GM18505 (cell line): ENCODE measurements around the gene RELN.

Experiments
- ATAC-seq: cut with Tn5 transposase; IDR thresholded peaks from one replicate; pipeline ENCODE4 v1.9.1; 2021; ENCODE audit not compliant: unreplicated experiment
- POLR2A ChIP-seq: IDR thresholded peaks from 4 replicates; pipeline ENCODE4 v1.6.1; 2011; ENCODE audit warnings: borderline replicate concordance; ENCODE audit not compliant: insufficient read depth, insufficient read length; ENCODE audit errors: extremely low read depth

Gene RELN

DNA sequence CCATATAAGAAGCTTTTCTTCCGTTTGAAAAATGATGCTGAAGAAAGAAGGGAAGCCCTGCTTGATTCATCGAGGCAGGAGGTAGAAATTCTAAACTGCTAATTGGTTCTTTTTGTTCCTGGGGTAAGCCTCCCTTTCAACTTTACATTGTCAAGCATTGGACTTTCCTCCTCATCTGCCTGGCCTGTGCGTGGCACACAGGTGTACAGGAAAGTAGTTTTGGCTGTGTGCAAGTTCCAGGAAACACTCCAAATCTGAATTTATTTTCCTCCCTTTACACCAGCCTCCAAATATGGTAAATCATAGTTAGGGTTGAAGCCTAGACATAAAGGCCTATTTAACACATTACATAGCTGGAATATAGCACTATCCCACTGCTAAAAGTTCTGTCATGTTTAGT lies 18.2 kb upstream of the RELN start:
- no peak for ATAC-seq
- no peak for TF ChIP-seq POLR2A

DNA sequence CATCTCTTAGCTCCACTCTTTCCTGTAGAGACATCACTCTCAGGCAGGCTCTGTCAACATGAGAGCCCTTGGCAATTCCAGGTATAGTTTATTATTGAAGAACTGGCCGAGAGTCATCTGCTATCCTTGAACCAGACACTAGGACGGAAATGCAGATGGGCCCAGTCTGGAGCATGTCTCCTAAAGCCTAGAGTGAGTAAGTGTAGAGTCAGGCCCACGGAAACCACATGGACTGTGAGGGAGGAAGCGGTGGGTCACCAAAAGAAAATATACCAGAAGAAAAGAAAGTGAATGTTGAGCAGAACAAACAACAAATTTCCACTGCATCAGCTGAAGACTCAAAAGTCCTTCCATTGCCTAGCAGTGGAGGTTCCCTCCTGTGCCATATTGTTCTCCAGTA lies 15.7 kb upstream of the RELN start:
- no peak for TF ChIP-seq POLR2A
- no peak for ATAC-seq

DNA sequence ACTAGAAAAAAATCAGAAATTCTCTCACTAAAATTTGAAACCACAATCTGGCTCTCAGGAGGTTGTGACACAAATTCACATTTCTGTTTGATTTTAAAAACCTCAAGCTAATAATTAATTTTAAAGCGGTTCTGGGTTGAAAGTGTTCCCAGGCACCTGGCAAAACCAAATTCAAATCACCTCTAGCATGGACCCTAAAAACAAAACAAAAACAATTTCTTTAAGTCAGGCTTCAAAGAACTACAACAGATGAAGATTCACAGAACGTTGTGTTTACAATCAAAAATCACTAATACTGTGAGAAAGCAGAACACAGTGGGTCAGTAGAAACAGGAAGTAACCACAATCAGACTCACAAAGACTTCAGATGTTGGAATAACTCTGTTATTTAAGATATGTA lies 7.2 kb upstream of the RELN start:
- TF ChIP-seq POLR2A = no peak
- no peak for ATAC-seq

DNA sequence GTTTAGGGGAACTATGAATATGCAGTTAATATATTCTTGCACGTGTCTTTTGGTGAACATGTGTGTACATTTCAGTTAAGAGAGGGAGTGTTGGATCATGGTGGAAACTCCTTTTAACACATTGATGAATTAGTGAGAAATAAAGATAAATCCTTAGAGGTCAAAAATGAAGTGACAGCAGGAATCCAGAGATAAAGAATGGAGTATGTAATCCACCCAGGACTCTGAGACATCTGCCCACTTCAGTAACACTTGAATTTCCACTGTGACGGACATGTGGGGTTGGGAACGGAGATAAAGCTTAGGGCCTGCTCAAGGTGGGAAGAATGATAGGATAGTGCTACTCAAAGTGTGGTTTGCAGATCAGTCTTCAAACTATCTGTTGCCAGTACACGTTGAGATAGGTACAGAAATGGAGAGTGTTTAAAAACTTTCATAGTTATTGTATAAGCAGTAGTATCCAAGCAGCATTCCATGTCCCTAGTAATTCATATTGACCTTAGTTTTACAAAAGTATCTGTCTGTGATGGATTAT lies 6.6 kb upstream of the RELN start:
- TF ChIP-seq POLR2A = no peak
- ATAC-seq = no peak

DNA sequence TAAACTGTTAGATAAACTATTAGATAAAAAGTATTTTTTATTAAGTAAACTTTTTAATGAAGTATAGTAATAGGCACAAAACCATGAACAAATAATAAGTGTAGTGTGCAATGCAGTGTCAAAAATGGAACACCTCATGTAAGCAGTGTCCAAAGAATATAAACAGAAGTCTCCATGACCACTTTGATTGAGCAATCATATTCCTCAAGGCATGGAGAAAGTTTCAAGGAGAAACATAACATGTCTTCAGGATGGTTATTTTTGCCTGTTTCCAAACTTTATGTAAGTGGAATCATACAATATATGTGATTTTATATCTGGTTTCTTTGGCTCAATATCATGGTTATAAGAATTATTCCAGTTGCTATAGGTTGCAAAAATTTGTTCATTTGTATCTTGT lies 6.1 kb upstream of the RELN start:
- no peak for ATAC-seq

DNA sequence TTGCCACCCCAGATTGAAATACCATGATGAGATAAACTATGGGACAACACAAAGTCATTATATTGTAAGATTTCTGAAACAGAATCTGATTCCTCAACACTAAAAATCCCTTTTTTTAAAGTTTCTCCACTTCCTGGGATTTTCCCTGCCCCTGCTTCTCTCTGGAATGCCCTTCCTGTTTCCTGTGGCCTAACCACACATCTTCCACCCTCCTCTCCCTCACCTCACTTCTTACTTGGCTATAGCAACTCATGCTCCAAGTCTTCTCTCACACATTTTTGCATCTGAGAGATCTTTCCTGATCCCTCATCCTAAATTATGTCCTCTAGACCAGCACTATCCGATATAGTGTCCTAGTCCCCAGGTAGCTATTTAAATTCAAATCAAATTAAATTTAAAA lies 4.1 kb upstream of the RELN start:
- no peak for TF ChIP-seq POLR2A
- no peak for ATAC-seq

More for the DNA sequence above, 6.1 kb upstream of the RELN start:
- no peak for TF ChIP-seq POLR2A

DNA sequence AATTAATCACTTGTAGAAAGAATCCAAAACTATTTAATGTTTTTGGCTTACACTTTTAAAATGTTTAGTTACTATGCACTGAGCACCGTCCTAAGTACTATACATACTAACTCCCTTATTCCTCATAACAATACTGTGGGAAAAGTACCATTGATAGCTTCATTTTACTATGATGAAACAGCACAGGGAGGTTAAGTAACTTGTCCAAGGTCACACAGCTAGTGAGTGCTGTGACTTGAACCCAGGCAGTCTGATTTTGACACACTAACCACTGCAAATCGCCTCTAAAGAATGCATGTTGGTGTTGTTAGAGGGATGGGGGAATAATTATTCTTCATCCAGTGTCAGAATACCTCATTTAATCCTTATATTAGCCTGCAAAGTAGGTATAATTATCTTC lies 1.9 kb upstream of the RELN start:
- ATAC-seq = no peak
- TF ChIP-seq POLR2A = no peak

DNA sequence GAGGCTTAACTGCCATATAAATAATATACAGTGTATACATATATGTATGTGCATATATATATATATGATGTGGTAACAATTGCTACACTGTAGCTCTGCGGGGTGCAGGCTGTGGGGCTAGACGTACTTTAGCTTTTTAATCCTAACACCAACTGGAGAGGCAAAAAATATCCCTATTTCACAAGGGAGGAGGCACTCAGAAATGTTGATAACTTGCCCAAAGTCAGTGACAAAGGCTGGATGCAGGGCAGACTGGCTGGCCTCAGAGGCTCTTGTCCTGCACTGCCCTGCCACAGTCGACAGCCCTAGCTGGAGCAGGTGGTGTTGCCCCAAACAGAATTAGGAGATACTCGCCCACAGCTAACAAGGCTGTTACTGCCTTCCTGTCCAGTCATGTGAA lies 1.5 kb upstream of the RELN start:
- no peak for ATAC-seq
- no peak for TF ChIP-seq POLR2A

DNA sequence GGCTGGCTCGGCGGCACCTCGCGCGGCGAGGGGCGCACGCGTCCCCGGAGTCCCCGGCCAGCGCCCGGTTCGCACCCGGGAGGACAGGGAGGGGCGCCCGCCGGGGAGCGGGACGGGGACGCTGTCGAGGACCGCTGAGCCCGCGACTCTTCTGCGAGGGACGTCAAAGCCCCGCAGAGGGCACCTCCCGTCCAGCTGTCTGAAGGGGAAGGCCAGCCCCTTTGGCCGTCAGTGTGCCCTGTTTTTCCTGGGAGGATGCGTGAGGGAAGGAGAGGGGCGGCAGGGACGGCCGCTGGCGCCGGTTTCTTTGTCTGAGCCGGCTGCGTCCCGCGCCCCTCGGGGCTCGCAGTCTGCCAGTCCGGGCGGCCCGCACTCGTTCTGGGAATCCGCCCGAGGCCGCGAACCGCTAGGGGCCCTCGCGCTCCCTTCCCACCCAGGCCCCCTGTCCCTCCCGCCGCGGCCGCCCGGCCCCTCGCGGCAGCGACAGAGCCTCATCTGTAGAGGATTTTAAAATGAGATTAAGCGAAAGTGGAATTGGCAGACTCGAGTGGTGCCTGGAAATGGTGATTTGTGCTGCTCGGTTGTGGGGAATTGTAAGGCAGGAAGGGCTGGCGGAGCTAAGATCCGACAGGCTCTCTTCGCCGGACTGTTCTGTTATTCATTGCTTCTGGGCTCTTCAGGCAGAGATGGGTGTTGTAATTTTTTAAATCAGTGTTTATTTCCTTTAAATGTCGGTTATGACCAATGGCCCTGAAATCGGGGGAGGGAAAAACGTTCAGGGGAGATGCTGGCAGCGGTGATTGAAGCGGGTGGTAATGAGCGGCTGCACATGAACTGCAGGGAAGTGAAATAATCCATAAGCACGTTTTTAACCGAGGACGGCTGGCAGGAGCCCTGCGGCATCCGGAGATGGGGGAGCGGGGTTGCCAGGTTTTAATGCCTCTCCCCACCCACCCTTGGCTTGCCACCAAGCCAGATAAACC lies 618 bp upstream of the RELN start:
- ATAC-seq = no peak
- TF ChIP-seq POLR2A = no peak

DNA sequence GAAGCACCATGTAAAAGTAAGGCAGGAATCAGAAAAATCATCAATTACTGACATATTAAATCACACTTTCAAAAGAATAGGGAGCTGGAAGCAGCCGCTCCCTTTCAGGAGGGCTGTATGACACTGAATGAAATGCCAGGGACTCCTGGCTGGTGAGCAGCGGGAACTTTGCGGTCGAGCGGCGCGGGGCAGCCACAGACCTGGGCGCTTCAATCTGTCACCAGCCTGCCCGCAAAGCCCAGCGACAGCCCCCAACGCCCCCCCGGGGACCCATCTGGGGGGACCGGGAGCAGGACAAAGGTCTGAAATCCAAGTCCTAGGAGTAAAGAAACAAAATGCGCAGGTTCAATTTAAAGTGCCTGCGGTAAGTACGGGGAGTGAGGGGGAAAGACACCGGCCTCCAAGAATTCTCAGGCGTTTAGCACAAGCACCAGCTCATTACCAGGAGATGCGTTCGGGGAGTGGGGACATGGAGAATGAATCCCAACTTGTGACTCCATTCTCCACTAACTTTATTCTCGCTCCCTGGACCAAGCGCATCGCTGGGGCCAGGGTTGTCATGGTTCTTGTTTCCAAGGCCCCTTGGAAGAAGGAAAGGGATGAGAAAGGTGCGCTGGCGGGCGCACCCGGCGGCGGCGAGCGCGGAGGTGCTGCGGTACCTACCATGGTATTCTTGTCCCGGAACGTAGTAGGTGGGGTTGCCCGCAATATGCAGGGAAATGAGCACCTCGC lies 824 bp downstream of the RELN start:
- TF ChIP-seq POLR2A = no peak
- no peak for ATAC-seq

DNA sequence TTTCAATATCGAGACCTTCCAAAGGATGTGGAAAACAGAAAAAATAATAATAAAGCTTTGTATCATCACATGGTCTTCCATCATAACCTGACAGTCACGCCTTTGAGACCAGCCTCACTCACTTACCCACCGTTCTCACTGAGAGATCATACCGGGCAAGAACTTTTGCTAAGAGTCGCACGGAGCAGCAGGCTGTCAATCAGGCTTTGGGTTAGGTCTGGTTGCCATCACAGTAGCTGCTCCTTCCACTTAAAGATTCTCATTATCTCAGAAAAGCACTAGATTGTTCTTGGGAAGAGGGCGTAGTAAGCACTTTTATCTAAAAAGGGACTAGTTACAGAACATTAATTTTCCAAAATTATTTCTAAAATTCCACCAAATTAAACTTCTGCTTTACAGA lies 2.0 kb downstream of the RELN start:
- no peak for TF ChIP-seq POLR2A
- no peak for ATAC-seq

DNA sequence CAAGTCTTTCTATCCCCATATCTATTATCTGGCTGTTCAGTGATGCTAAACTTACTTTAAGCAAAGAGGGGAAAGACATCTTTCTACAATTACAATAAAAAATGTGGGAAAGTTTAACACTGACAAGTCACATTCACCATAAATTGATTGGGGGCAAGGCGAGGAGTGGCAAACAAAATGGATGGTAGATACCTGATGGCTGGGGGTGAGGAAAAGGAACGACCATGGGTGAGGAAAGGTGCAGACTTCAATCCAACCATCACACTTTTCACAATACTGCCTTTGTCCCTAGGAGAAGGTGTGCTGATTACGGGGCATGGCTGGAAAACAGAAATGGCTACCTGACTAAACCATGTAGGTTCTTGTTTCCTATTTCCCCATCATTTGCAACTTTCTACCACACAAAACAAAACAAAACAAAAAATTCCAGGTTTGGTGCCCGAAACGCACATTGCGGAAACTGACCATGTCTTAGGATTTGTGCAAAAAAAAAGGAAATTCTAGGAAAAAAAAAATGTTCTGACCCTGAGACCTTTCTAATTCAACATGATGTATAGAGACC lies 3.8 kb downstream of the RELN start:
- ATAC-seq = no peak
- no peak for TF ChIP-seq POLR2A

DNA sequence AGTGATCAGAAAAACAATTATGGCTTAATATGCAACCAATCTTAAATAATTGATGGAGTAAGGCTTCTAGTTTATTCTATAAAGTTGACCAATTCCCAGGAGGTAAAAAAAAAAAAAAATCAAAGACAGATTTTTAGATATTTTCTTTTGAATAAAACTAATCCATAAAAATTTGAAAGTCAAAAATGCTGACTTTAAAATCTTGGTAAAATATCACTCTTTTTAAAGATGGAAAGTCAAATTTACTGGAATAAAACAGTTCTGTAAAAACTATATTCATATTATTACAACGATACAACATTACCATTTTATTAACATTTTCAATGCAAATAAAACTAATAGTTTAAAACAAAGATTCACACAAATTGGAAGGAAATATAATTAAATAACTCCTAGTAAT lies 5.4 kb downstream of the RELN start:
- no peak for TF ChIP-seq POLR2A
- no peak for ATAC-seq
